Measurements from ENCODE around the gene EIF4E2. TPM values are rescaled to one million over a fixed set of nuclear protein-coding genes. Genes with fewer than 3 reads are reported as not detected.

The EIF4E2 gene
- total RNA-seq, 4 donors from 2014 or later = 26.6 to 54.2 (median 34.1) TPM

DNA sequence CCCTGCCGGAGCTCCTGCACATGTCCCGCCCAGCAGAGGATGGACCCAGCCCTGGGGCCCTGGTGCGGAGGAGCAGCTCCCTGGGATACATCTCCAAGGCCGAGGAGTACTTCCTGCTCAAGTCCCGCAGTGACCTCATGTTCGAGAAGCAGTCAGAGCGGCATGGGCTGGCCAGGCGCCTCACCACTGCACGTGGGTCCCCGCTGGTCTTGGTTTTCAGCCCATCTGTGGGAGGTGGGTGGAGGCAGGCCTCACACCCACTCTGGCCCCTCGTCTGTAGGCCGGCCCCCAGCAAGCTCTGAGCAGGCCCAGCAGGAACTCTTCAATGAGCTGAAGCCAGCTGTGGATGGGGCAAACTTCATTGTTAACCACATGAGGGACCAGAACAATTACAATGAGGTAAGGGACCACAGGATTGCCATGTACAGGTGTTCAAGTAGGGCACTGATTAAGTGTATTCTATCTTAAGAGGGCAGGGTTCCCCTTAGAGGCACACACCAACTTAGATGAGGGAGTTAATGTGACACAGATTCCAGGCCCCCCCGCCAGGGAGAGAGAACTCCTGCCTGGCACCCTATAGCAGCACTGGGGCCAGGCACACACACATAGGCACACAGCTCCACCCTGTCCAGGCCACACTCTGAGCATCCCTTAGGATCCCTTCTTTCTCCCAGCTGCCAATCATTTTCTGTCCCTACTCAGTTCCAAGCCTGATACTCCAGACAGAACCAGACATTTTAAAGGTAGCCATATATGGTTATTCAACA, 16.4 kb upstream of the EIF4E2 start:
- WGBS = 77% methylated on average over 3 of the region's 13 CpGs

DNA sequence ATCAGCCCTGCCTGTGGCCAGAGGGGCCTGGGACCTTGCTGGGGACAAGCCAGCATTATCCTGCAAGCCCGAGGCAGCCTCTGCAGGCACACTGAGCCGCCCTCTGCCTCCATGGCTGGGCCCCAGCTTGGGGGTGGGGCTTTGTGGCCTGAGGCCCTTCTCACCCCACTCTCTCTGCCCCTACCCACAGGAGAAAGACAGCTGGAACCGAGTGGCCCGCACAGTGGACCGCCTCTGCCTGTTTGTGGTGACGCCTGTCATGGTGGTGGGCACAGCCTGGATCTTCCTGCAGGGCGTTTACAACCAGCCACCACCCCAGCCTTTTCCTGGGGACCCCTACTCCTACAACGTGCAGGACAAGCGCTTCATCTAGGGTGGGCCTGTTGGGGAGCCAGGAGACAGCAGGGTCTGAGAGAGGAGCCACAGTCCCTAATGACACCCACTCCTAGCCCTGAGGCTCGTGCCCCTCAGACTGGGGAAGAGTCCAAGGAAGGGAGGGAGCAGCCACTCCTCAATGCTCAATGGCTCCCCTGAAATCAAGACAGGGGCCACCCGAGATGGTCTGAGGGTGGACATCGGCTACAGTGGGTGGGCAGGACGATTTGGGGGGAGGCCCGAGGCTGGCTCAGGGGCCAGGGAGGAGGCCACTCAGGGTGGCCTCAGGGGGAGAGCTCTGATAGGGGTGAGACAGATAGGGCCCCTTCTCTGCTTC, 15.4 kb upstream of the EIF4E2 start:
- 66% methylated on average over 11 of the region's 14 CpGs for WGBS
- H3K27me3 ChIP-seq = peaks cover 47% of the 10 kb centered on the region
- peaks cover 8% of the 10 kb centered on the region for H3K4me1 ChIP-seq
- H3K4me3 ChIP-seq = no peak overlapping the region
- DNase-seq (ENCODE audit: low spot score in 2 of 2) = no peak
- no peak overlapping the region for H3K27ac ChIP-seq
- TF ChIP-seq POLR2AphosphoS5 (IDR thresholded peaks at IDR 0.05) (no peak), POLR2A (IDR thresholded peaks at IDR 0.05) (no peak), EP300 (IDR thresholded peaks at IDR 0.05) (no peak)
- TF ChIP-seq, protein P1, sequence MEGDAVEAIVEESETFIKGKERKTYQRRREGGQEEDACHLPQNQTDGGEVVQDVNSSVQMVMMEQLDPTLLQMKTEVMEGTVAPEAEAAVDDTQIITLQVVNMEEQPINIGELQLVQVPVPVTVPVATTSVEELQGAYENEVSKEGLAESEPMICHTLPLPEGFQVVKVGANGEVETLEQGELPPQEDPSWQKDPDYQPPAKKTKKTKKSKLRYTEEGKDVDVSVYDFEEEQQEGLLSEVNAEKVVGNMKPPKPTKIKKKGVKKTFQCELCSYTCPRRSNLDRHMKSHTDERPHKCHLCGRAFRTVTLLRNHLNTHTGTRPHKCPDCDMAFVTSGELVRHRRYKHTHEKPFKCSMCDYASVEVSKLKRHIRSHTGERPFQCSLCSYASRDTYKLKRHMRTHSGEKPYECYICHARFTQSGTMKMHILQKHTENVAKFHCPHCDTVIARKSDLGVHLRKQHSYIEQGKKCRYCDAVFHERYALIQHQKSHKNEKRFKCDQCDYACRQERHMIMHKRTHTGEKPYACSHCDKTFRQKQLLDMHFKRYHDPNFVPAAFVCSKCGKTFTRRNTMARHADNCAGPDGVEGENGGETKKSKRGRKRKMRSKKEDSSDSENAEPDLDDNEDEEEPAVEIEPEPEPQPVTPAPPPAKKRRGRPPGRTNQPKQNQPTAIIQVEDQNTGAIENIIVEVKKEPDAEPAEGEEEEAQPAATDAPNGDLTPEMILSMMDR (IDR thresholded peaks at IDR 0.05) = no peak
- no peaks in the 10 kb centered on the region for H3K36me3 ChIP-seq
- H3K9me3 ChIP-seq = no peaks in the 10 kb centered on the region

More for the DNA sequence above, 16.4 kb upstream of the EIF4E2 start:
- no peaks in the 10 kb centered on the region for H3K36me3 ChIP-seq
- TF ChIP-seq, protein P1 (IDR thresholded peaks at IDR 0.05) = no peak
- no peak for TF ChIP-seq EP300 (IDR thresholded peaks at IDR 0.05)
- no peak for TF ChIP-seq POLR2A (IDR thresholded peaks at IDR 0.05)
- TF ChIP-seq POLR2AphosphoS5 (IDR thresholded peaks at IDR 0.05) = no peak
- DNase-seq (ENCODE audit: low spot score in 2 of 2) = no peak
- no peak overlapping the region for H3K4me3 ChIP-seq
- H3K27ac ChIP-seq = no peak overlapping the region
- peaks cover 43% of the 10 kb centered on the region for H3K27me3 ChIP-seq
- no peaks in the 10 kb centered on the region for H3K9me3 ChIP-seq
- peaks cover 4% of the 10 kb centered on the region for H3K4me1 ChIP-seq

DNA sequence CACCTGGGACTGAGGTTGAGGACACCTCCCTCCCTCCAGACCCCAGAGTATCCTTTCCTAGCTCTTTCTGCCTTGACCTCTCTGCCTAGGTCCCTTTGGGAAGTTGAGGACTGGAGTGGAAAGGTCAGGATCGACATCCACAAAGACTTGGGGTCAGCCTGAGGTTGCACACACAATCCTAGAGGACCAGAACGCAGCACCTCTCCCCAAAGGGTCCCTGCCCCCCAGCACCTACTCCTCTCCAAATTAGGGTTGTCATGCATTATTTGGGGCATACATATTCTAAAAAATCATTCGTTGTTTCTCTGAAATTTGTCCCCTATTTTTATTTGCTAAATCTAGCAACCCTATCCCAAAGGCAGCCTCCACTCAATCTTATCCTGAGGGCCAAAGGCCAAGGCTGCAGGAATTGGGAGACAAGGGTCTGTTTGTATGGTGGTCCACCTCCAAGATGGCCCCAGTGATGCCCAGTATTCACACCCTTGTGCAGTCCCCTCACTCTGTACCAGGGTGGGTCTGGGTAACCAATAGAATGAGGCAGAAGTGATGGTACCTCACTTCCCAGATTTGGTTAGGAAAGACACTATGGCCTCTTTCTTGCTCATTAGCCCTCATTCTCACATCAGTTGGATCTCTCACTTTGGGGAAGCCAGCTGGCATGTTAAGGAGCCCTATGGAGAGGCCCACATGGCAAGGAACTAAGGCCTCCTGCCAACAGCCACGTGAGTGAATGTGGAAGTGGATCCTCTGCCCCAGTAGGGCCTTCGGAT, 14.5 kb upstream of the EIF4E2 start:
- no peaks in the 10 kb centered on the region for H3K9me3 ChIP-seq
- H3K27ac ChIP-seq = no peak overlapping the region
- peaks cover 48% of the 10 kb centered on the region for H3K27me3 ChIP-seq
- DNase-seq (ENCODE audit: low spot score in 2 of 2) = no peak
- H3K4me3 ChIP-seq = no peak overlapping the region
- WGBS = 91% methylated on average over 5 of the region's 5 CpGs
- no peaks in the 10 kb centered on the region for H3K36me3 ChIP-seq
- TF ChIP-seq EP300 (IDR thresholded peaks at IDR 0.05) = no peak
- TF ChIP-seq, protein P1 (IDR thresholded peaks at IDR 0.05) = no peak
- no peak for TF ChIP-seq POLR2A (IDR thresholded peaks at IDR 0.05)
- no peak for TF ChIP-seq POLR2AphosphoS5 (IDR thresholded peaks at IDR 0.05)
- peaks cover 8% of the 10 kb centered on the region for H3K4me1 ChIP-seq

DNA sequence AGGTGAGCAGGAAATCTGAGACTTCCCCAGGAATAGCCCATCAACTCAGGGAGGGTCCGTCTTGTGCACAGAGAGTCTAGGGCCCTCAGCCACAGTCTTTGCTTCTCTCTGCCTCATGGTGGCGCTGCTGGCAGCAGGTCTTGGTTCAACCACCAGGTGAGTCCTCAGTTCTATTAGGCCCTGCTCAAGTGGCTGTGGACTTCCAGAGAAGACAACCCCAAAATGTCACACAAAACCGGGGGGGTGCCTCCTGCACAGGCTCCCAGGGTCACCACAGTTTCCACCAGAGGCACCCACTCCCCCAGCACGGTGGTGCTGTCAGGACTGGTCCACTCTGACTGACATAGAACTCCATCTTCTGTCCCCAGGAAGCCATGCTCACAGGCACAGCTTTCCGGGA, 13.4 kb upstream of the EIF4E2 start:
- peak in 1 of 2 donors; percentile 60 for DNase-seq (ENCODE audit: low spot score in 2 of 2)
- no peak overlapping the region for H3K27ac ChIP-seq
- no peaks in the 10 kb centered on the region for H3K36me3 ChIP-seq
- TF ChIP-seq POLR2AphosphoS5 (IDR thresholded peaks at IDR 0.05) = no peak
- no peak for TF ChIP-seq EP300 (IDR thresholded peaks at IDR 0.05)
- TF ChIP-seq, protein P1 (IDR thresholded peaks at IDR 0.05) = no peak
- no peak for TF ChIP-seq POLR2A (IDR thresholded peaks at IDR 0.05)
- peaks cover 8% of the 10 kb centered on the region for H3K4me1 ChIP-seq
- H3K4me3 ChIP-seq = no peak overlapping the region
- peaks cover 43% of the 10 kb centered on the region for H3K27me3 ChIP-seq
- H3K9me3 ChIP-seq = no peaks in the 10 kb centered on the region
- WGBS = 49% methylated on average over 5 of the region's 5 CpGs
